GM15510 (cell line): ENCODE data around the gene LSM7.

Experiments
- POLR2A ChIP-seq: IDR thresholded peaks from 3 replicates; pipeline ENCODE4 v1.6.1; 2011; ENCODE audit warnings: borderline replicate concordance; ENCODE audit not compliant: insufficient read length; ENCODE audit errors: extremely low read depth

Gene LSM7

DNA sequence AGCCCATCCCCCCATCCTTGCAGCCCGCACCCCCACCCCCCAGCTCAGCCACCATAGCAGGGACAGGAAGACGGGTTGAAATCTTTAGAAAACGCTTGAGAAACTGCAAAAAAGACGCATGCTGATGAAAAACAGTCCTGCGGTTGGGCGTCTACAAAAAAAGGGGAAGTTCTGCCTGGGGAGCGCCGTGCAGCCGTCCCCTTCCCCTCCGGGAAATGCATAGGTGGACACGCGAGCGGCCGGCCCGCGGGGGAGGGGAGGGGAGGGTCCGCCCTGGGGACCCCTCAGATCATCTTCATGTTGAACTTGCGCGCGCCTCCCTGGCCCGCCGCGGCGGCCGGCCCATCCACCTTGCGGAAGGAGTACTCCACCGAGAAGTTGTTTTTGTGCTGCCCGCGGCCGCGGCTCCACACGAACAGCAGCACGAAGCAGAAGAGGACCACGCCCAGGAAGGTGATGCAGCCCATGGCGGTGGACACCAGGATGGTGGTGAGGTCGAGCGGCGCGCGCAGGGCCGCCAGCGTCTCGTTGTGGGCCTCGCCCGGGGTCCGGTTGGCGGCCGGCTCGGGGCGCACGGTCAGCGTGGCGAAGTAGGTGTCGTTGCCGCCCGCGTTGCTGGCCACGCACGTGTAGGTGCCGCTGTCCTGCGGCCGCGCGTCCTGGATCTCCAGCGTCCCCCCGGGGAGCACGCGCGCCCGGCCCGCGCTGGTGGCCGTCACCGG lies 38.5 kb downstream of the LSM7 start:
- peak; percentile 25 for TF ChIP-seq POLR2A

DNA sequence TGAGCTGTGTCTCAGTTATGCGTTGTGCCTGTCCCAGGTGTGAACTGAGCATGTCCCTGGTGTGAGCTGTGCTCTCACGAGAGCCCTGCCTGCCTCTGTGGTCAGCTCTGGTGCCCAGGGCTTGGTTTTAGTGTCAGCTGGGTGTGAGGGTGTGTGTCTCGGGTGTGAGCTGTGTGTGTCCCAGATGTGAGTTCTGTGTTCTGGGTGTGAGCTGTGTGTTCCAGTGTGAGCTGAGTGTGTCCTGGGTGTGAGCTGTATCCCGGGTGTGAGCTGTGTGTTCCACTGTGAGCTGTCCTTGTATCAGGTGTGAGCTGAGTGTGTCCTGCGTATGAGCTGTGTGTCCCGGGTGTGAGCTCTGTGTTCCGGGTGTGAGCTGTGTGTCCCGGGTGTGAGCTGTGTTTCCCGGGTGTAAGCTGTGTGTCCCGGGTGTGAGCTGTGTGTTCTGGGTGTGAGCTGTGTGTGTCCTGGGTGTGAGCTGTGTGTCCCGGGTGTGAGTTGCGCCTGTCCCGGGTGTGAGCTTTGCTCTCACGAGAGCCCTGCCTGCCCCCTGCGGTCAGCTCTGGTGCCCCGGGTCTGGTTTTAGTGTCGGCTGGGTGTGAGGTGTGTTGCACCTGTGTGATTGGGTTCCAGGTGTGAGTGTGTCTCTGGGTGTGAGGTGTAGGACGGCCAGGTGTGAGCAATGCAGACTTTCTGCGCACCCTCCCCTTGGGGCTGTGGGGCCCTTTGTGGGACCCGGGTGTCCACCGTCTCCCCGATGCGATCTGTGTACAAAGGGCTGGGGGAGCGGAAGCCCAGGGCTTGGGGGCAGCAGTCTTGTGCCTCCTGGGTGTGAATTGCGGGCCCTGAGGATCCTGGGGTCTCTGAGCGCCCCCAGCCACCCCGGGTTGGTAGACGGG lies 39.3 kb downstream of the LSM7 start:
- no peak for TF ChIP-seq POLR2A

DNA sequence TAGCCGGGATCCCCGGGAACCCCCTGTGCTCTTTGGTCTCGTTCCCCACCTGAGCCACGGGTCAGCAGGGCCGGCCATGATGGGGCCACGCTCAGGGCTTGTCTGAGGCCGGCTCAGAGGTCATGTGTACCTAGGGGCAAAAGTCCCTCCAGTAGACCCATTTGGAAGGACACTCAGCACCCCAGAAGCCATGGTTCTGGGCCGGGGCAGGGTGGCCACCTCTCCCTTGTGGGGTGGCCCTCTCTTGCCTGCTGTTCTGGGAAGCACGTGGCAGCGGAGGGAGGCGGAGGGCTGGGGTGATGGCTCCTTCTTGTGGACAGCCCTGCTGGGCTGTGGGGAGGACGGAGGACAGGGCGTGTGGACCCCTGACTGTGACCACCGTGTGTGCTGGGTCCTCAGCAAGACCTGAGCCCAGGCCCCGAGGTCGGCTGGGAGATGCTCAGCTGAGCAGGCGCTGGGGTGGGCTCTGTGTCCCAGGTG lies 40.0 kb downstream of the LSM7 start:
- TF ChIP-seq POLR2A, result no peak

GRCh38 chr19:2287585-2288337 lies 40.6 kb downstream of the LSM7 start:
- no peak for TF ChIP-seq POLR2A

DNA sequence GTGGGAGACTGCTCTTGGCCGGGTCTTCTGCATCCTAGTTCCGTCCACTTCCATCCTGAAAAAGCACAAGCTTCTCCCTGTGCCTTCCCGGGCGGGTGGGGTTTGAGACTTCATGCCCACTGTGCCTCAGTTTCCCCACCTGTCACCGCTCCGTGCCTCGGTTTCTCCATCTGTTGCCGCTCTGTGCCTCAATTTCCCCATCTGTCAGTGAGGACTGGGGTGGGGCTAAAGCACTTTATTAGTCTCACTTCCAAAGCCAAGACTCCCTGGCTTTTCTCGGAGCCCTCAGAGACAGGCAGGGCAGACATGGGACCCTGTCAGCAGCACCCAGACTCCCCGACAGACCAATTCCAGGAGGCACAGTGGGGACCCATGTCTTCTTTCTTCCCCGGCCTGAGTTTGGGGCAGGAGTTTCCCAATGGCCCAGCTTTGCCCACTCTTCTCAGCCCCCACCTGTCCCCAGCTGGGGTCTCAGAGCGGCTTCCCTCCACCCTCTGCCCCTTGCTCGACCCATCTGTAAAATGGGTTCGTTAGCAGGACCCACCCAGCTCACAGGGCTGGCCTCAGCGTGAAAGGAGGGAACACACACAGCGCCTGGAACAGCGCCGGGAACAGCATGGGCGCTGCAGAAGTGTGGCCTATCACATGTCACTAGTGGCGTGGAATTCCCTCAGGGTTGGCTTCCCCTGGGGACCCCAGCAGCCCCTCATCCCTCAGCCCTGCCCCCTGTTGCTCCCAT lies 41.8 kb downstream of the LSM7 start:
- no peak for TF ChIP-seq POLR2A

DNA sequence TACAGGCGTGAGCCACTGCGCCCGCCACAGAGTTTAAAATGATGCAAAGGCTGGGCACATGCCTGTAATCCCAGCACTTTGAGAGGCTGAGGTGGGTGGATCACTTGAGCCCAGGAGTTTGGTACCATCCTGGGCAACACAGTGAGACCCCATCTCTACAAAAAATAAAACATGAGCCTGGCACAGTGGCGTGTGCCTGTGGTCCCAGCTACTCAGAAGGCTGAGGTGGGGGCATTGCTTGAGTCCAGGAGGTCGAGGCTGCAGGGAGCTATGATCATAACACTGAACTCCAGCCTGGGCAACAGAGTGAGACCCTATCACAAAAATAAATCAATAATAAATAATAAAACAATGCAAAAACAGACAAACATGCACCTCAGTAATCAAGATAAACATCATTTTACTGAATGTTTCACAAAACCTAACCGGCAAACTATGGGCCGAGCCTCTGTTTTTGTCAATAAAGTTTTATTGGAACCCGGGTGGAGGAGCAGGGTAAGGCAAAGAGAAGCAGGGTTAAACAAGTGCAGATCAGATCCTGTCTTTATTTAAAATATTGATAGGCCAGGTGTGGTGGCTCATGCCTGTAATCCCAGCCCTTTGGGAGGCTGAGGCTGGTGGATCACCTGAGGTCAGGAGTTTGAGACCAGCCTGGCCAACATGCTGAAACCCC lies 44.4 kb downstream of the LSM7 start:
- TF ChIP-seq POLR2A, result no peak

DNA sequence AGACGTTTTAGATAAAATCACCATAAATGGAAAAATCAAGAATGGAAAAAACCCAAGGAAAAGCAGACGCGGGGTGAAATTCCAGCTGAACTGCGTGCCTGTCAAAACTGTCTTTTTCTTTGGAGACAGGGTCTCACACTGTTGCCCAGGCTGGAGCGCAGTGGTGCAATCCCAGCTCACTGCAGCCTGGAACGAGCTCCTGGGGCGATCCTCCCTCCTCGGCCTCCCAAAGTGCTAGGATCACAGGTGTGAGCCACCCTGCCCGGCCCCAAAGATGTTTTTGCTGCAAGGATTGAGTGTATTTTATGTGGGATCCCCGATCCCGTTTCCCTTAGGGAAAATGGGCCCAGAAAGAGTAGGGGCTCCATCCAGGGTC lies 45.5 kb downstream of the LSM7 start:
- no peak for TF ChIP-seq POLR2A

GRCh38 chr19:2282062-2282861 lies 46.1 kb downstream of the LSM7 start, which contains the start of gene PEAK3:
Gene PEAK3 (minus strand): TSS chr19:2282175. CDS start chr19:2280931, 1,244 bp downstream.
- no peak for TF ChIP-seq POLR2A

DNA sequence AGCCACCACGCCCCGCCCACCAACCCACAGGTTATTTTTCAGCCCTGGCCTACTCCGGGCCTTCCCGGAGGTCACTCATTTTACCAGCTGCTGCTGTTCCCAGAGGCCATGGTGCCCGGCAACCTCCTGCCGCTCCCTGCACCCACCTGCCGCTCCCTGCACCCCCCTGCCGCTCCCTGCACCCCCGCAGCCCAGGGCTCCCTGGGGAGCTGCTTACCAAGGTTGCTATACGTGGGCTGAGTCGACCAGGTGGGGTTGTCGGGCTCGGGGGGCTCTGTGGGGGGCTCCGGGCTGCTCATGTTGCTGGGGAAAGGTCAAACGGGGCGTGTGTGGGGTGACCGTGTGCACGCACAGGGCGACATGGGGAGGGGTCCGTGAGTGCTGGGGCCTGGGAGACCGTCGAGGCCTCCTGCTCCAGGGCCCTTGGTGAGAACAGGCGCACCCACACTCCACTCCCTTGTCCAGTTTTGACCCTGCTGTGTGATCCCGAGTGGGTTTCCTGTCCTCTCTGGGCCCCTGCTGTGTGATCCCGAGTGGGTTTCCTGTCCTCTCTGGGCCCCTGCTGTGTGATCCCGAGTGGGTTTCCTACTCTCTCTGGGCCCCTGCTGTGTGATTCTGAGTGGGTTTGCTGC lies 47.6 kb downstream of the LSM7 start:
- no peak for TF ChIP-seq POLR2A

- TF ChIP-seq POLR2A, result no peak
Observed at GRCh38 chr19:2278459-2279158, 49.8 kb downstream of the LSM7 start.

DNA sequence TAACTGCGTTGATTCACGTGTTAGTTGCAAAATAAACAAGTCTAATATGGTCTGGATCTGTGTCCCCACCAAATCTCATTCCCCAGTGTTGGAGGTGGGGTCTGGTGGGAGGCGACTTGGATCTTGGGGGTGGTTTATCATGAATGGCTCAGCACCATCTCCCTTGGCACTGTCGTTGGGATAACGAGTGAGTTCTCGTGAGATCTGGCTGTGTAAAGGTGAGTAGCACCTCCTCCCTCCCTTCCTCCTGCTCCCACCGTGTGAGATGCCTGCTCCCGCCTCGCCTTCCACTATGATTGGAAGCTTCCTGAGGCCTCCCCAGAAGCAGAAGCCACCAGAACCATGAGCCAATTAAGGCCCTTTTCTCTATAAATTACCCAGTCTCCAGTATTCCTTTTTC lies 51.2 kb downstream of the LSM7 start:
- TF ChIP-seq POLR2A, result no peak

GRCh38 chr19:2276429-2276986 lies 51.9 kb downstream of the LSM7 start:
- no peak for TF ChIP-seq POLR2A
